GM20000 (cell line): ENCODE results near the gene SLC16A12.
"Not testable (repeated sequence)": the region's sequence is repeated elsewhere in the genome, so short reads cannot be mapped to it uniquely, and the experiment has no call there.

Experiments
- DNase-seq: peaks from one replicate; pipeline ENCODE4 v3.0.0; 2012; ENCODE audit warnings: low spot score
- CTCF ChIP-seq: IDR thresholded peaks from 2 replicates; pipeline ENCODE4 v1.5.1; 2012; ENCODE audit warnings: mild to moderate bottlenecking, control low read depth; ENCODE audit errors: extremely low read depth, missing control alignments

Gene SLC16A12

GRCh38 chr10:89454561-89455347, 80.6 kb downstream of the SLC16A12 start:
- no peak for DNase-seq
- TF ChIP-seq CTCF = no peak

DNA sequence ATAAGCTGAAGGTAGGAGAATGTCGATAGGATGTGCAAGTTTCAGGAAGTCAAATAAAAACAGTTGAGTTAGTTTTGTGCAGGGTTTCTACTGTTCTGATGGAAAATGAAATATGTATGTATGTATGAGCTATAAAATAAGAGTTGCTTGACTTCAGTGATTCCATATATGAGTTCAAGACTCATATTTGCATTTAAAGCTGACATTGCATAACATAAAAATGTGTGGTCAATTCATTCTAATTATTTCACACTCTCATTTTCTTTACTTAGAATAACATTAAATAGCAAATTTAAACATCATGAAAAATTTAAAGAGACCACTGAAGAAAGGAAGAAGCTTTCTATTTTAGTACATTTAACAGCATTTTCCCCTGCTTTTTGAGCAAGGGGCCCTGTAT, 83.2 kb downstream of the SLC16A12 start:
- no peak for TF ChIP-seq CTCF
- DNase-seq = no peak

- DNase-seq = no peak
- TF ChIP-seq CTCF = no peak
These were observed 84.5 kb downstream of the SLC16A12 start for GRCh38 chr10:89450901-89451300.

DNA sequence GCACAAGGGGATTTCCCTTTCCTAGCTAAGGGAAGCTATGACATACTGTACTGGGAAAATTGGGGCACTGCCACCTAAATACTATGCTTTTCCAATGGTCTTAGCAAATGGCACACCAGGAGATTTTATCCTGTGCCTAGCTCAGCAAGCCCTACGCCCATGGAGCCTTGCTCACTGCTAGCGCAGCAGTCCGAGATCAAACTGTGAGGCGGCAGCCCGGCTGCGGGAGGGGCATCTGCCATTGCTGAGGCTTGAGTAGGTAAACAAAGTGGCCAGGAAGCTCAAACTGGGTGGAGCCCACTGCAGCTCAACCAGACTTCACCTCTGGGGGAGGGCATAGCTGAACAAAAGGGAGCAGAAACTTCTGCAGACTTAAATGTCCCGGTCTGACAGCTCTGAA, 90.6 kb downstream of the SLC16A12 start:
- DNase-seq = not testable (repeated sequence)

GRCh38 chr10:89442289-89442688, 93.1 kb downstream of the SLC16A12 start:
- TF ChIP-seq CTCF = no peak
- no peak for DNase-seq

- DNase-seq = no peak
- no peak for TF ChIP-seq CTCF
These were observed 95.0 kb downstream of the SLC16A12 start for GRCh38 chr10:89440226-89441009.

DNA sequence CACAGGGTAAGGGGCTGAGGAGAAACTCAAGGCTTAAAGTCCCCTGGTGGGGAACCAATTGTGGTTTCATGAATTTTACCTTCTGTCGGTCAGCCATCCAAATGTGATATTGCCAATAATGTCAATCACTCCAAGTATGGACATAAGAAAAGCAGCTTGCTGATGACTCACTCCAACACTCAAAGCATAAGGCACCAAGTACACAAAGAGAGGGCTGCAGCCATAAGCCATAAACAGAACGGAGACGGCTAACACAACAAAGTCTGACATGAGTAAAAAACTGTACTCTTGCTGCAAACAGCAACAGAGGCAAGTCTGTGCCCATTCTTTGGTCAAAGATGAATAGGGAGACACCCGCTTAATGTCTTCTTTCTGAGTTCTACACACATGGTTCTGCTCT, 96.9 kb downstream of the SLC16A12 start:
- TF ChIP-seq CTCF = no peak
- DNase-seq = no peak

DNA sequence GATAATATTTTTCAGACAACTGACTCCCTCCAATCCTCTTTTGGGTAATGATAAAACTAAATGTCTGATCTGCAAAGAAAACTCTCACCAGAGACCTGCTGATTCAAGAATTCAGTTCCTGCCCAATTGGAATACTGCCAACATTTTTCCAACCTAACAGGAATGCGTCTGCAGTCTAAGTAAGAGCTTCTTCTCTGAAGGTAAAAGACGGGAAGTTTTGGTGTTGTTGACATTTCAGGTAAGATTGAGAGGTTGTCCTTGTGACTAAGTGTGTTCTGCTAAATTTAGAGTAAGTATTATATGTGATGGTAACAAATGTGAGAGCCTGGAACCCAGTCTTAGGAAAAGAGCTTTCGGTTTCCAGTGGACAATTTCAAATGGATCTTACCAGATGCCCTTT, 103.4 kb downstream of the SLC16A12 start:
- no peak for DNase-seq
- TF ChIP-seq CTCF = no peak
